Panc1 (cell line): ENCODE data around the gene RBKS. TPM values are rescaled to one million over a fixed set of nuclear protein-coding genes. Genes with fewer than 3 reads are reported as not detected.

ENCODE experiments used
- ATAC-seq: fragments of 200-7000 bp; cut with Tn5 transposase; 2 replicates; pipeline ENCODE4 v1.9.1; 2020; ENCODE audit warnings: mild to moderate bottlenecking, moderate library complexity
- BruUV-seq: library from RNA; stranded (reverse); fragments of 400-500 nt; replicated peaks from 2 replicates; lab custom pipeline; 2021; lab: Mats Ljungman, UMichigan
- CTCF ChIA-PET: fragments of 300-600 bp; sonication (Branson Sonifier 250); formaldehyde crosslinking; loops from one replicate; lab custom pipeline; 2022; ENCODE audit warnings: antibody characterized with exemption; lab: Charles Lee
- POLR2A ChIA-PET: fragments of 300-600 bp; sonication (Branson Sonifier 250); formaldehyde crosslinking; loops from one replicate; lab custom pipeline; 2022; ENCODE audit warnings: antibody characterized with exemption; lab: Charles Lee
- DNase-seq: peaks from one replicate; pipeline ENCODE4 v3.0.0-alpha.2; 2010; ENCODE audit warnings: low read depth, low spot score
- H3K27ac ChIP-seq: 2 replicates; pipeline ENCODE4 v1.5.1; 2011; ENCODE audit warnings: mild to moderate bottlenecking, low read length, inconsistent platforms
- H3K27me3 ChIP-seq: fragments of 200-500 bp; sonication (Bioruptor generic); 2 replicates; pipeline ENCODE4 v1.6.0; 2014; ENCODE audit warnings: low read length, inconsistent platforms; ENCODE audit not compliant: control insufficient read depth, insufficient read depth
- H3K36me3 ChIP-seq: fragments of 200-500 bp; sonication (Bioruptor generic); 2 replicates; pipeline ENCODE4 v1.5.1; 2014; ENCODE audit warnings: inconsistent platforms, mild to moderate bottlenecking, low read length, moderate library complexity; ENCODE audit not compliant: control insufficient read depth, insufficient read depth
- H3K4me1 ChIP-seq: 2 replicates; pipeline ENCODE4 v1.5.1; 2011; ENCODE audit warnings: inconsistent platforms, mild to moderate bottlenecking, low read length, moderate library complexity; ENCODE audit not compliant: control insufficient read depth, insufficient read depth
- H3K4me3 ChIP-seq, 2 experiments: 2 replicates each; pipeline ENCODE4 v1.5.1; 2011 to 2012; ENCODE audit warnings: low read depth in 2 of 2, low read length in 2 of 2, mild to moderate bottlenecking in 2 of 2, inconsistent platforms in 1 of 2, moderate library complexity in 1 of 2
- H3K9me3 ChIP-seq: fragments of 200-500 bp; sonication (Bioruptor generic); 2 replicates; pipeline ENCODE4 v1.5.1; 2014; ENCODE audit warnings: low read depth, mild to moderate bottlenecking, inconsistent platforms, low read length, moderate library complexity; ENCODE audit not compliant: control insufficient read depth, insufficient read depth
- POLR2AphosphoS5 ChIP-seq: IDR thresholded peaks from 2 replicates; pipeline ENCODE4 v1.6.1; 2012; ENCODE audit warnings: mild to moderate bottlenecking, low read depth, low read length, moderate library complexity
- SIN3A ChIP-seq: IDR thresholded peaks from 2 replicates; pipeline ENCODE4 v1.6.1; 2012; ENCODE audit warnings: low read depth, mild to moderate bottlenecking, low read length, moderate library complexity, borderline replicate concordance; ENCODE audit not compliant: insufficient read depth
- TCF7L2 ChIP-seq: IDR thresholded peaks from 2 replicates; pipeline ENCODE4 v1.6.1; 2011; ENCODE audit warnings: mild to moderate bottlenecking, low read depth, low read length, inconsistent platforms
- in situ Hi-C: cut with HindIII; loops from 2 replicates; pipeline ENCODE4 v1.10.0; 2016; ENCODE audit warnings: low sequenced_read_pairs, low pct_unique_long_range_greater_than_20kb
- intact Hi-C: fragments of 100-400 bp; cut with micrococcal nuclease; formaldehyde crosslinking; loops from one replicate; pipeline ENCODE4 v1.10.0; 2022; ENCODE audit not compliant: unreplicated experiment
- total RNA-seq: library from RNA; stranded (reverse); gene quantifications from one replicate; pipeline ENCODE4 v1.2.1, GENCODE V29; 2021; ENCODE audit not compliant: unreplicated experiment
- TF ChIP-seq, protein P1 (sequence below), 2 experiments: IDR thresholded peaks; 2 replicates each; pipeline ENCODE4 v1.6.1; 2011 to 2012; ENCODE audit warnings: low read depth in 2 of 2, control low read depth in 1 of 2, low read length in 1 of 2, mild to moderate bottlenecking in 1 of 2, moderate library complexity in 1 of 2; ENCODE audit not compliant: insufficient read depth in 1 of 2
- TF ChIP-seq, protein P2 (sequence below): fragments of 450-650 bp; IDR thresholded peaks from 2 replicates; pipeline ENCODE4 v1.5.1; 2017; ENCODE audit warnings: mild to moderate bottlenecking

RBKS gene
- total RNA-seq, 1 experiment from 2014 or later: 2.2 TPM

DNA sequence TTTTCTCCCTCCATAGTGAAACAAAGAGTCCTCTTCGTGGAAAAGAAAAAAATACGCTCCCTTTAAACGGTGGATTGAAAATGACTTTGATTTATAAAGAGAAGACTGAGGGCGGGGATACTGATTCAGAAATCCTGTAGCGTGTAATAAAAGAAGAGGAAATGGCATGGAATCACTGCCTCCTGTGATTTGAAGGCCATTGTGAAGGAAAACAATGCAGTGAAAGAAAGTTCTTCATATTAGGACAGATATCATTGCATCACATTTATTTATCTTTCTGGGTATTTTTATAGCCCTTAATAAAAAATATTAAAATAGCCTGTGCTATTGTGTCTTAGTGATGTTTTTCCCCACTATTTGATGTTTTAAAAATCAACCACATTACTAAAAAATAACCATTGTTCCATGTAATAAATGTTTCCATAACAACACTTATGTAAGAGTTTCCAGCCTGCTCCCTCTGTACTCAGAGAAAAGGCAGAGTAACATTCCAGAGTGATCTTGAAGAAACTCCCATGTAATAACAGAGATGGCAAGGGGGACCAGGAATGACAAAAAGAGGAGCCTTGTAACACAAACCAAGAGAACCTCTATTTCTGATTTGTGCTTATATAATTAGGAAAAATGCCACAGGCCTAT is 110.7 kb downstream of the RBKS start:
- intact Hi-C loops: no loop called here
- no peak for ATAC-seq
- TF ChIP-seq TCF7L2 (no peak), SIN3A (no peak), POLR2AphosphoS5 (no peak)
- TF ChIP-seq, protein P1, sequence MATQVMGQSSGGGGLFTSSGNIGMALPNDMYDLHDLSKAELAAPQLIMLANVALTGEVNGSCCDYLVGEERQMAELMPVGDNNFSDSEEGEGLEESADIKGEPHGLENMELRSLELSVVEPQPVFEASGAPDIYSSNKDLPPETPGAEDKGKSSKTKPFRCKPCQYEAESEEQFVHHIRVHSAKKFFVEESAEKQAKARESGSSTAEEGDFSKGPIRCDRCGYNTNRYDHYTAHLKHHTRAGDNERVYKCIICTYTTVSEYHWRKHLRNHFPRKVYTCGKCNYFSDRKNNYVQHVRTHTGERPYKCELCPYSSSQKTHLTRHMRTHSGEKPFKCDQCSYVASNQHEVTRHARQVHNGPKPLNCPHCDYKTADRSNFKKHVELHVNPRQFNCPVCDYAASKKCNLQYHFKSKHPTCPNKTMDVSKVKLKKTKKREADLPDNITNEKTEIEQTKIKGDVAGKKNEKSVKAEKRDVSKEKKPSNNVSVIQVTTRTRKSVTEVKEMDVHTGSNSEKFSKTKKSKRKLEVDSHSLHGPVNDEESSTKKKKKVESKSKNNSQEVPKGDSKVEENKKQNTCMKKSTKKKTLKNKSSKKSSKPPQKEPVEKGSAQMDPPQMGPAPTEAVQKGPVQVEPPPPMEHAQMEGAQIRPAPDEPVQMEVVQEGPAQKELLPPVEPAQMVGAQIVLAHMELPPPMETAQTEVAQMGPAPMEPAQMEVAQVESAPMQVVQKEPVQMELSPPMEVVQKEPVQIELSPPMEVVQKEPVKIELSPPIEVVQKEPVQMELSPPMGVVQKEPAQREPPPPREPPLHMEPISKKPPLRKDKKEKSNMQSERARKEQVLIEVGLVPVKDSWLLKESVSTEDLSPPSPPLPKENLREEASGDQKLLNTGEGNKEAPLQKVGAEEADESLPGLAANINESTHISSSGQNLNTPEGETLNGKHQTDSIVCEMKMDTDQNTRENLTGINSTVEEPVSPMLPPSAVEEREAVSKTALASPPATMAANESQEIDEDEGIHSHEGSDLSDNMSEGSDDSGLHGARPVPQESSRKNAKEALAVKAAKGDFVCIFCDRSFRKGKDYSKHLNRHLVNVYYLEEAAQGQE (IDR thresholded peaks at IDR 0.05; ENCODE audit: insufficient read depth in 1 of 2, low read depth in 2 of 2, low read length in 1 of 2): no peak
- TF ChIP-seq, protein P2, sequence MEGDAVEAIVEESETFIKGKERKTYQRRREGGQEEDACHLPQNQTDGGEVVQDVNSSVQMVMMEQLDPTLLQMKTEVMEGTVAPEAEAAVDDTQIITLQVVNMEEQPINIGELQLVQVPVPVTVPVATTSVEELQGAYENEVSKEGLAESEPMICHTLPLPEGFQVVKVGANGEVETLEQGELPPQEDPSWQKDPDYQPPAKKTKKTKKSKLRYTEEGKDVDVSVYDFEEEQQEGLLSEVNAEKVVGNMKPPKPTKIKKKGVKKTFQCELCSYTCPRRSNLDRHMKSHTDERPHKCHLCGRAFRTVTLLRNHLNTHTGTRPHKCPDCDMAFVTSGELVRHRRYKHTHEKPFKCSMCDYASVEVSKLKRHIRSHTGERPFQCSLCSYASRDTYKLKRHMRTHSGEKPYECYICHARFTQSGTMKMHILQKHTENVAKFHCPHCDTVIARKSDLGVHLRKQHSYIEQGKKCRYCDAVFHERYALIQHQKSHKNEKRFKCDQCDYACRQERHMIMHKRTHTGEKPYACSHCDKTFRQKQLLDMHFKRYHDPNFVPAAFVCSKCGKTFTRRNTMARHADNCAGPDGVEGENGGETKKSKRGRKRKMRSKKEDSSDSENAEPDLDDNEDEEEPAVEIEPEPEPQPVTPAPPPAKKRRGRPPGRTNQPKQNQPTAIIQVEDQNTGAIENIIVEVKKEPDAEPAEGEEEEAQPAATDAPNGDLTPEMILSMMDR: no peak
- Histone ChIP-seq H3K36me3 (peaks cover 8% of the 10 kb centered on the region; the same call in 1 of the 2 replicates), H3K4me1 (0 out of 2 replicates have a peak, but pooled peaks cover 2% of the 10 kb centered on the region), H3K9me3 (no peaks in the 10 kb centered on the region), H3K27ac (no peak overlapping the region), H3K27me3 (no peaks in the 10 kb centered on the region), H3K4me3 (no peak overlapping the region)
- no TSS peak for BruUV-seq
- CTCF ChIA-PET: no interaction called here
- in situ Hi-C loops: no loop called here
- no peak for DNase-seq
- POLR2A ChIA-PET: no interaction called here

DNA sequence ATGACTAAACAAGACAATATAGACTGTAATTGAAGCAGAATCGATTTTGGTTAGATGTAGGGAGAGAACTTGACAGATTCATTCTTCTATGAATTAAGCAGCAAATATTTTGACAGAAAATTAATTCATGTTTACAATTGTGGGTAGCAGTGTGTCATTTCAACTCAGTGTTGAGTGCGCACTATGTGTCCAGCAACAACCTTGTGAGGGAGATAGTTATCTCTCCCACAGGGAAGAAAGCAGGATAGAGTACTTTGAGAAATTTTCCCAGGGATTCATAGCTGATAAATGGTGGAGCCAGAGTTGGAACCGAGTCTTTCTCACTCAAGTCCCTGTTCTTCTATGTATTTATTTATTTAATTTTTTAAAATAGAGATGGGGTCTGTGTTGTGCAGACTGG is 113.5 kb downstream of the RBKS start:
- intact Hi-C loops: no loop called here
- Histone ChIP-seq H3K9me3 (no peaks in the 10 kb centered on the region), H3K27me3 (no peaks in the 10 kb centered on the region), H3K4me3 (no peak overlapping the region), H3K36me3 (peaks cover 8% of the 10 kb centered on the region), H3K27ac (no peak overlapping the region), H3K4me1 (peaks cover 15% of the 10 kb centered on the region)
- BruUV-seq: no TSS peak
- ChIA-PET POLR2A (no interaction called here), CTCF (no interaction called here)
- DNase-seq: no peak
- no peak for TF ChIP-seq SIN3A
- TF ChIP-seq, protein P1 (IDR thresholded peaks at IDR 0.05; ENCODE audit: insufficient read depth in 1 of 2, low read depth in 2 of 2, low read length in 1 of 2): no peak
- no peak for TF ChIP-seq TCF7L2
- TF ChIP-seq POLR2AphosphoS5: no peak
- TF ChIP-seq, protein P2: no peak
- in situ Hi-C loops: no loop called here
- no peak for ATAC-seq
